ENCODE measurements around the gene HSPA9. TPM values are rescaled to one million over a fixed set of nuclear protein-coding genes. Genes with fewer than 3 reads are reported as not detected.

Gene HSPA9
- total and polyA plus RNA-seq, 9 of the 15 experiments (the other 6 are each of a cell fraction or from before 2014, with no cell fraction given) = 195 to 583 (median 514) TPM

DNA sequence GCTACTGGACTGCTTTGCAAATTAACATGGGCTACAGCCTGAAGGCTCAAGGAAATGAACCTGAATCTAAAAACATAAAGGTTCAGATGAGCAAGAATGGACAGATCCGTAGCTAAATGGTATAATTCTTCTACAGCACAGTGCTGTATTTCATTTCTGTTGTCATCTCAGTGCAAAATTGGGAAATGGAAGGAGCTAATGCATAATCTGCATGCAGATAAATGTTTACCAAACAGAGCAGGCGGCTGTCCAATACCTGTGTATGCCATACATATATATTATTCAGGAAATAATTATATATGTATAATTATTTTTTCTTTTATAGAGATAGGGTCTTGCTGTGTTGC is 4.3 kb upstream of the HSPA9 start (continued):
- TF ChIP-seq, protein P1, sequence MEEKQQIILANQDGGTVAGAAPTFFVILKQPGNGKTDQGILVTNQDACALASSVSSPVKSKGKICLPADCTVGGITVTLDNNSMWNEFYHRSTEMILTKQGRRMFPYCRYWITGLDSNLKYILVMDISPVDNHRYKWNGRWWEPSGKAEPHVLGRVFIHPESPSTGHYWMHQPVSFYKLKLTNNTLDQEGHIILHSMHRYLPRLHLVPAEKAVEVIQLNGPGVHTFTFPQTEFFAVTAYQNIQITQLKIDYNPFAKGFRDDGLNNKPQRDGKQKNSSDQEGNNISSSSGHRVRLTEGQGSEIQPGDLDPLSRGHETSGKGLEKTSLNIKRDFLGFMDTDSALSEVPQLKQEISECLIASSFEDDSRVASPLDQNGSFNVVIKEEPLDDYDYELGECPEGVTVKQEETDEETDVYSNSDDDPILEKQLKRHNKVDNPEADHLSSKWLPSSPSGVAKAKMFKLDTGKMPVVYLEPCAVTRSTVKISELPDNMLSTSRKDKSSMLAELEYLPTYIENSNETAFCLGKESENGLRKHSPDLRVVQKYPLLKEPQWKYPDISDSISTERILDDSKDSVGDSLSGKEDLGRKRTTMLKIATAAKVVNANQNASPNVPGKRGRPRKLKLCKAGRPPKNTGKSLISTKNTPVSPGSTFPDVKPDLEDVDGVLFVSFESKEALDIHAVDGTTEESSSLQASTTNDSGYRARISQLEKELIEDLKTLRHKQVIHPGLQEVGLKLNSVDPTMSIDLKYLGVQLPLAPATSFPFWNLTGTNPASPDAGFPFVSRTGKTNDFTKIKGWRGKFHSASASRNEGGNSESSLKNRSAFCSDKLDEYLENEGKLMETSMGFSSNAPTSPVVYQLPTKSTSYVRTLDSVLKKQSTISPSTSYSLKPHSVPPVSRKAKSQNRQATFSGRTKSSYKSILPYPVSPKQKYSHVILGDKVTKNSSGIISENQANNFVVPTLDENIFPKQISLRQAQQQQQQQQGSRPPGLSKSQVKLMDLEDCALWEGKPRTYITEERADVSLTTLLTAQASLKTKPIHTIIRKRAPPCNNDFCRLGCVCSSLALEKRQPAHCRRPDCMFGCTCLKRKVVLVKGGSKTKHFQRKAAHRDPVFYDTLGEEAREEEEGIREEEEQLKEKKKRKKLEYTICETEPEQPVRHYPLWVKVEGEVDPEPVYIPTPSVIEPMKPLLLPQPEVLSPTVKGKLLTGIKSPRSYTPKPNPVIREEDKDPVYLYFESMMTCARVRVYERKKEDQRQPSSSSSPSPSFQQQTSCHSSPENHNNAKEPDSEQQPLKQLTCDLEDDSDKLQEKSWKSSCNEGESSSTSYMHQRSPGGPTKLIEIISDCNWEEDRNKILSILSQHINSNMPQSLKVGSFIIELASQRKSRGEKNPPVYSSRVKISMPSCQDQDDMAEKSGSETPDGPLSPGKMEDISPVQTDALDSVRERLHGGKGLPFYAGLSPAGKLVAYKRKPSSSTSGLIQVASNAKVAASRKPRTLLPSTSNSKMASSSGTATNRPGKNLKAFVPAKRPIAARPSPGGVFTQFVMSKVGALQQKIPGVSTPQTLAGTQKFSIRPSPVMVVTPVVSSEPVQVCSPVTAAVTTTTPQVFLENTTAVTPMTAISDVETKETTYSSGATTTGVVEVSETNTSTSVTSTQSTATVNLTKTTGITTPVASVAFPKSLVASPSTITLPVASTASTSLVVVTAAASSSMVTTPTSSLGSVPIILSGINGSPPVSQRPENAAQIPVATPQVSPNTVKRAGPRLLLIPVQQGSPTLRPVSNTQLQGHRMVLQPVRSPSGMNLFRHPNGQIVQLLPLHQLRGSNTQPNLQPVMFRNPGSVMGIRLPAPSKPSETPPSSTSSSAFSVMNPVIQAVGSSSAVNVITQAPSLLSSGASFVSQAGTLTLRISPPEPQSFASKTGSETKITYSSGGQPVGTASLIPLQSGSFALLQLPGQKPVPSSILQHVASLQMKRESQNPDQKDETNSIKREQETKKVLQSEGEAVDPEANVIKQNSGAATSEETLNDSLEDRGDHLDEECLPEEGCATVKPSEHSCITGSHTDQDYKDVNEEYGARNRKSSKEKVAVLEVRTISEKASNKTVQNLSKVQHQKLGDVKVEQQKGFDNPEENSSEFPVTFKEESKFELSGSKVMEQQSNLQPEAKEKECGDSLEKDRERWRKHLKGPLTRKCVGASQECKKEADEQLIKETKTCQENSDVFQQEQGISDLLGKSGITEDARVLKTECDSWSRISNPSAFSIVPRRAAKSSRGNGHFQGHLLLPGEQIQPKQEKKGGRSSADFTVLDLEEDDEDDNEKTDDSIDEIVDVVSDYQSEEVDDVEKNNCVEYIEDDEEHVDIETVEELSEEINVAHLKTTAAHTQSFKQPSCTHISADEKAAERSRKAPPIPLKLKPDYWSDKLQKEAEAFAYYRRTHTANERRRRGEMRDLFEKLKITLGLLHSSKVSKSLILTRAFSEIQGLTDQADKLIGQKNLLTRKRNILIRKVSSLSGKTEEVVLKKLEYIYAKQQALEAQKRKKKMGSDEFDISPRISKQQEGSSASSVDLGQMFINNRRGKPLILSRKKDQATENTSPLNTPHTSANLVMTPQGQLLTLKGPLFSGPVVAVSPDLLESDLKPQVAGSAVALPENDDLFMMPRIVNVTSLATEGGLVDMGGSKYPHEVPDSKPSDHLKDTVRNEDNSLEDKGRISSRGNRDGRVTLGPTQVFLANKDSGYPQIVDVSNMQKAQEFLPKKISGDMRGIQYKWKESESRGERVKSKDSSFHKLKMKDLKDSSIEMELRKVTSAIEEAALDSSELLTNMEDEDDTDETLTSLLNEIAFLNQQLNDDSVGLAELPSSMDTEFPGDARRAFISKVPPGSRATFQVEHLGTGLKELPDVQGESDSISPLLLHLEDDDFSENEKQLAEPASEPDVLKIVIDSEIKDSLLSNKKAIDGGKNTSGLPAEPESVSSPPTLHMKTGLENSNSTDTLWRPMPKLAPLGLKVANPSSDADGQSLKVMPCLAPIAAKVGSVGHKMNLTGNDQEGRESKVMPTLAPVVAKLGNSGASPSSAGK (IDR thresholded peaks at IDR 0.05) = 0 out of 2 replicates have a peak, but pooled peaks have one; percentile 13
- TF ChIP-seq DPF2 (IDR thresholded peaks at IDR 0.05) = peak; percentile 19; the same call in 1 of the 2 replicates
- TF ChIP-seq, protein P2, sequence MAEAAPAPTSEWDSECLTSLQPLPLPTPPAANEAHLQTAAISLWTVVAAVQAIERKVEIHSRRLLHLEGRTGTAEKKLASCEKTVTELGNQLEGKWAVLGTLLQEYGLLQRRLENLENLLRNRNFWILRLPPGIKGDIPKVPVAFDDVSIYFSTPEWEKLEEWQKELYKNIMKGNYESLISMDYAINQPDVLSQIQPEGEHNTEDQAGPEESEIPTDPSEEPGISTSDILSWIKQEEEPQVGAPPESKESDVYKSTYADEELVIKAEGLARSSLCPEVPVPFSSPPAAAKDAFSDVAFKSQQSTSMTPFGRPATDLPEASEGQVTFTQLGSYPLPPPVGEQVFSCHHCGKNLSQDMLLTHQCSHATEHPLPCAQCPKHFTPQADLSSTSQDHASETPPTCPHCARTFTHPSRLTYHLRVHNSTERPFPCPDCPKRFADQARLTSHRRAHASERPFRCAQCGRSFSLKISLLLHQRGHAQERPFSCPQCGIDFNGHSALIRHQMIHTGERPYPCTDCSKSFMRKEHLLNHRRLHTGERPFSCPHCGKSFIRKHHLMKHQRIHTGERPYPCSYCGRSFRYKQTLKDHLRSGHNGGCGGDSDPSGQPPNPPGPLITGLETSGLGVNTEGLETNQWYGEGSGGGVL (CRISPR knock-in tag; IDR thresholded peaks at IDR 0.05) = no peak

Measured in K562 (cell line).